Astrocyte of the cerebellum (primary cell): ENCODE measurements around the gene NDUFA8.
"Not testable (repeated sequence)": the region's sequence is repeated elsewhere in the genome, so short reads cannot be mapped to it uniquely, and the experiment has no call there.

ENCODE experiments used
- DNase-seq: peaks from one replicate; pipeline ENCODE4 v3.0.0-alpha.2; 2011; ENCODE audit warnings: low read depth
- H3K4me3 ChIP-seq: 2 replicates; pipeline ENCODE4 v1.5.1; 2011; ENCODE audit warnings: mild to moderate bottlenecking, low read depth, low read length, moderate library complexity
- CTCF ChIP-seq: IDR thresholded peaks from 2 replicates; pipeline ENCODE4 v1.5.1; 2012; ENCODE audit warnings: low read length, low read depth, moderate library complexity, mild to moderate bottlenecking; ENCODE audit errors: missing control alignments
- in situ Hi-C: cut with HindIII; loops from 2 replicates; pipeline ENCODE4 v1.10.0; 2017; ENCODE audit warnings: low sequenced_read_pairs

NDUFA8 gene

GRCh38 chr9:122121391-122121790 is 38.2 kb downstream of the NDUFA8 start:
- in situ Hi-C loops = no loop called here
- DNase-seq = no peak
- no peak for TF ChIP-seq CTCF
- H3K4me3 ChIP-seq = no peak overlapping the region

GRCh38 chr9:122120316-122121071 is 39.1 kb downstream of the NDUFA8 start:
- no peak for TF ChIP-seq CTCF
- in situ Hi-C loops = no loop called here
- H3K4me3 ChIP-seq = no peak overlapping the region
- no peak for DNase-seq

DNA sequence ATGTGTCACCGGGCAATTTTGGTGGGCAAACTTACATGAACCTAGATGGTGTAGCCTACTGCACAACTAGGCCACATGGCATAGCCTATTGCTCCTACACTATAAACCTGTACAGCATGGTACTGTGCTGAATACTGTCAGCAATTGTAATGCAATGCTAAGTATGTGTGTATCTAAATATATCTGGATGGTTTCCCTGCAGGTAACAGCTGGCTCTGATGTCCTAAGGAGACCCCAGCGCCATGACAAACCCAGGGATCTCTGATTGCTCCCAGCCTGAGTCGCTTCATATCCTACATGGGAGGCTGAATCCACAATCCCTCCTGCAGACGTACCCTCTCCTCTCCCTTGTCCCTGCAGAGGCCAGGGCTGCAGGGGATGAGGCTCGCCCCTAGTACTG is 39.9 kb downstream of the NDUFA8 start:
- TF ChIP-seq CTCF = no peak
- in situ Hi-C loops = no loop called here

DNA sequence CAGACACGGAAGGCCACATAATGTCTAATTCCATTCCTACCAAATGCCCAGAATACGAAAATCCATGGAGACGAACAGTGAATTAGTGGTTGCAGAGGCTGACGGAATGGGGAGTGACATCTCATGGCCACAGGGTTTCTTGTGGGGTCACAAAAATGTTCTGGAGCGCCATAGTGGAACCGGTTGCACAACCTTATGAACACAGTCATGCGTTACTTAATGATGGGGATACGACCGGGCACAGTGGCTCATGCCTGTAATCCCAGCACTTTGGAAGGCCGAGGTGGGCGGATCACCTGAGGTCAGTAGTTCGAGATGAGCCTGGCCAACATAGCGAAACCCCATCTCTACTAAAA is 40.4 kb downstream of the NDUFA8 start:
- TF ChIP-seq CTCF = no peak
- H3K4me3 ChIP-seq = no peak overlapping the region
- no peak for DNase-seq
- in situ Hi-C loops = no loop called here

More for the DNA sequence above, 39.9 kb downstream of the NDUFA8 start:
- H3K4me3 ChIP-seq = no peak overlapping the region
- no peak for DNase-seq

- in situ Hi-C loops = no loop called here
- no peak for TF ChIP-seq CTCF
- H3K4me3 ChIP-seq = no peak overlapping the region
- no peak for DNase-seq
Measured at GRCh38 chr9:122118343-122119165, 41.0 kb downstream of the NDUFA8 start.

GRCh38 chr9:122117241-122117640 is 42.3 kb downstream of the NDUFA8 start:
- DNase-seq, in situ Hi-C loops, H3K4me3 ChIP-seq: not testable (repeated sequence)
